GM19240 (cell line): ENCODE measurements around the gene SRRM2.

ENCODE experiments used
- DNase-seq: peaks from one replicate; pipeline ENCODE4 v3.0.0; 2011; ENCODE audit warnings: low spot score; ENCODE audit not compliant: insufficient read length

Gene SRRM2

DNA sequence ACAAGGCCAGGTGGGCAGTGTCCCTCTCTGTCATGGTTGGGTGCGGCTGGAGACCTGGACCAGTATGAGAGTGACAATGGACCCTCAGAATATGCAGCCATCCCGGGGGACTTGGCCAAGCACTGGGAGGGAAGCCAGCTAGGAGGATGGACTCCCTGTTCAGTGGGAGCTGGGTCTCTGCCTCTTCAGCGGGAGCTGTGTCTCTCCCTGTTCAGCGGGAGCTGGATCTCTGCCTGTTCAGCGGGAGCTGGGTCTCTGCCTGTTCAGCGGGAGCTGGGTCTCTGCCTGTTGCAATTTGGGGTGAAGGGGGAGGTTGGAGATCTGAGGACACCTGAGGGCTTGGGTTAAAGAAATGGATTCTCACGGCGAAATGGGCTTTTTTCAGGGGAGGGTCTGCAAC lies 38.7 kb downstream of the SRRM2 start:
- DNase-seq: no peak

DNA sequence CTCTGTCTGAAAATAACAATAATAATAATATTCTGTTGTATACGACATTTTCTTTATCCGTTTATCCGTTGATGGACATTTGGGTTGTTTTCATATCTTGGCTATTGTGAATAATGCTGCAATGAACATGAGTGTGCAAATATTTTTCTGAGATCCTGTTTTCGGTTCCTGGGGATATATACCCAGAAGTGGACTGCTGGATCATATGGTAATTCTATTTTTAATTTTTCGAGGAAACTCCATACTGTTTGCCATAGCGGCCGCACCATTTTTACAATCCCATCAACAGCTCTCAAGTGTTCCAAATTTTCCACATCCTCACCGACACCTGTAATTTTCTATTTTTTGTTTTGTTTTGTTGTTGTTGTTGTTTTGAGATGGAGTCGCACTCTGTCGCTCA lies 40.5 kb downstream of the SRRM2 start:
- DNase-seq: no peak

DNA sequence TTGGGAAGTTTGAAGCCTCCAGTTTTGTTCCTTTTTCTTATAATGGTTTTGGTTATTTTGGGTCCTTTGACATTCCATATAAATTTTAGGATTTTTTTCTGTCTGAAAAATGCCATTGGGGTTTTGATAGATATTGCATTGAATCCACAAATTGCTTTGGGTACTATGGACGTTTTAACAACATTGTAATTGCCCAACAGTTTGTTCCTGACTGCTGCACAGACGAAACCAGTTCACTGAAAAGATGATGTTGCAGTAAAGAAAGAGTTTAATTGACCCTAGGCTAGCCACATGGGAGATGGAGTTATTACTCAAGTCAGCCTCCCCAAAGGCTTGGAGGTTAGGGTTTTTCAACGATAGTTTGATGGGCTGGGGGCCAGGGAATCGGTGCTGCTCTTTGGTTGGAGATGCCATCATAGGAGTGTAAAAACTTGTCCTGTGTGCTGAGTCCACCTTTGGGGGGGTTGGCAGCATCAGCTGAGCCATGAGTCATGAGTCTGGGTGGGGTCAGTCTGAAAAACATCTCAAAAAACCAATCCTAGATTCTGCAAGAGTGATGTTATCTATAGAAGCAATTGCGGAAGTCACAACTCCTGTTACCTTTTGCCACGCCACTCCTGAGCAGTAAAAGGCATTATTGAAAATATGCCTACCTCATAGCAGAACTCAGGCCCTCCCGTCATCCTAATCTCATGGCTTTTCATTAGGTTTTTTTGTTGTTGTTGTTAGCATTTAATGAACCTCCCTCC lies 43.1 kb downstream of the SRRM2 start:
- DNase-seq: no peak

DNA sequence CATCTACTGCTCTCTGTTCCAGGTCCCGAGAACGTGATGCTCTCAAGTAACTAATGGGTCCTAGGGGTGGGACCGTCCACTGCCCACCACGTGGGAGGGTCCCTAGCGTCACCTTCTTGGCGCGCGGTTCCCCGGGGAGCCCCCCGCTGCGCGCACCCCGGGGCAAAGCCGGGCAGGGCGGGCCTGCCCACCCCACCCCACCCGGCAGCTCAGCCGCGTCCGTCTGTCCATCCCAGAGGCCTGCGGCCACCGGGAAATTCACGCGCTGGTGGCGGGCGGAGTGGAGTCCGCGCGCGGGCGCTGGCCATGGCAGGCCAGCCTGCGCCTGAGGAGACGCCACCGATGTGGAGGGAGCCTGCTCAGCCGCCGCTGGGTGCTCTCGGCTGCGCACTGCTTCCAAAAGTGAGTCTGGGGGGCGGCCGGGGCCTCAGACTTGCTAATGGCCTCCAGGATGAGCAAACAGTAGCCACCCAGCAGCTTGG lies 46.3 kb downstream of the SRRM2 start:
- DNase-seq: no peak

DNA sequence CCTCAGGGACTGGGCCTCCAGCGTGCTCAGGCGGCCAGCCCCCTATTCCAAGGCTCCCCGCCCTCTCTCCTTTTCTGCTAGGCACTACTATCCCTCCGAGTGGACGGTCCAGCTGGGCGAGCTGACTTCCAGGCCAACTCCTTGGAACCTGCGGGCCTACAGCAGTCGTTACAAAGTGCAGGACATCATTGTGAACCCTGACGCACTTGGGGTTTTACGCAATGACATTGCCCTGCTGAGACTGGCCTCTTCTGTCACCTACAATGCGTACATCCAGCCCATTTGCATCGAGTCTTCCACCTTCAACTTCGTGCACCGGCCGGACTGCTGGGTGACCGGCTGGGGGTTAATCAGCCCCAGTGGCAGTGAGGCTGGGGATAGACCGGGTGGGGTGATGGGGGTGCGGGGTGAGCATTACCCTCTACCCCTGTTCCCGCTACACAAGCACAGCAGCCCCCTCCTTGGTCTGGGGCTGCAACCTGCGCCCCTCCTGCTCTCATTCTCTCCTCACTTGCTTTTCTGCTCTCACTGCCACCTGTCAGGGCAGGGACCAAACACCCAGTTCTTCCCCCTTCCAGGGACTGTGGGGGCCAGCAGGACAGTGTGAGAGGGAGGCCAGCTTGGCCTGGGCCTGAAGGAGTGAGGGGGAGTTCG lies 46.9 kb downstream of the SRRM2 start:
- no peak for DNase-seq

DNA sequence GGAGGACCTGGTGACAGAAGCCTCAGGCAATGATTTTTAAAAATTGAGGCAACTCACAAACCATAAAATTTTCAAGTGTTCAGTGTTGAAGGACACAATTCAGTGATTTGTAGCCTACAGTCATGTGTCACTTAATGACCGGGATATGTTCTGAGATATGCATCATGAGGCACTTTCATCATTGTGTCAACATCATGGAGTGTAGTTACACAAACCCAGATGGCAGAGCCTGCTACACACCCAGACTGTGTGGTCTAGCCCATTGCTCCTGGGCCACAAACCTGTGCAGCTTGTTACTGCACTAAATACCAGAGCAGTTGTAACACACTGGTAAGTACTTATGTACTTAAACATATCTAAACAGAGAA lies 47.4 kb downstream of the SRRM2 start:
- no peak for DNase-seq

DNA sequence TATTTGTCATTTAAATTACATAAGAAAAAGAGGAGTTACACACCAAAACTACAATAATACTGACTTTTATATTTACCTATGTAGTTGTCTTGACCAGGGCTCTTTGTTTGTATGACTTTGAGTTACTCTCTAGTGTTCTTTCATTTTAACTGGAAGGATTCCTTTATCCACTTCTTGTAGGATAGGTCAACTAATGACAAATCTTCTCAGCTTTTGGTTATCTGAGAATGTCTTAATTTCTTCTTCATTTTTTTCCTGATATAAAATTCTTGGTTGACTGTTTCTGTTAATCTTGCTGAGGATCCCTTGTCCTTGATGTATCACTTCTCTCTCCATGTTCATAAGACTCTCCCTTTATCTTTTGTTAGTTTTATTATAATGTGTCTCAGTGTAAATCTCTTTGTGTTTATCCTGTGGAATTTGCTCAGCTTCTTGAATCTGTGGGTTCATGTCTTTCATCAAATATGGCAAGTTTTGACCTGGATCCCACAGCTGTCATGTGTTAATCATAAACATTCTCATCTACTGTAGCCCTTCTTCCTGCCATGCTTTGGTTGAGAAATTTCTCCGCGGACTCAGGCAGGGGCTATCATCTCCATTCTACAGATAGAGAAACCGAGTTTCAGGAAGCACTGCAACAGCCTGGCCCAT lies 51.2 kb downstream of the SRRM2 start:
- DNase-seq: no peak

DNA sequence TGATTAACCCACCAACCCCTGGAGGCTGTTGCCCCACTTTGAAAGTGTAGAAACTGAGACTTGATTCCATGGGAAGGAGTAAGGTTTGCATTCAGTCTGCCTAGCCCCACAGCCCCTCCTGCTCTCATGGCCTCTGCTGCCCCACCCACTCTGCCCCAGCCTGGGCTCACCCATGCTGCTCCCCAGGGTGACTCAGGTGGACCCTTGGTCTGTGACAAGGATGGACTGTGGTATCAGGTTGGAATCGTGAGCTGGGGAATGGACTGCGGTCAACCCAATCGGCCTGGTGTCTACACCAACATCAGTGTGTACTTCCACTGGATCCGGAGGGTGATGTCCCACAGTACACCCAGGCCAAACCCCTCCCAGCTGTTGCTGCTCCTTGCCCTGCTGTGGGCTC lies 52.3 kb downstream of the SRRM2 start:
- no peak for DNase-seq

DNA sequence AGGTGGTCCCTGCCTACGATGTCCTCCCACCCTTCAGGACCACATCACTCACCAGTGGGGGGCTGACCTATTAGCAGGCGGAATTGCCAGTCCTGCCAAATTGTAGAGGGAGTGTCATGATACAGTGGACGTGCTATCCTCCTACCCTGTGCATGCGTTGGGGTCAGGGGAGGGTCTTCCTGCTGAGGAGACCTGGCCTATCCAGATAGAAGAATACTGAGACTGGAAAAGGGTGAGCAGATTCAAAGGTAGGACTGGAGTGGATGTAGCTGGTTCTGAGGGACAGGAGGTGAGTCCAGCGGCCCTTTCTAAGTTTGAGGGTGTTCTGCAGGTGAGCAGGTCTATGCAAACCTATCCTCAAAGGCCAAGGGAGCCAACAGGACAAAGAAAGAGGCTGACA lies 53.8 kb downstream of the SRRM2 start:
- DNase-seq: no peak

DNA sequence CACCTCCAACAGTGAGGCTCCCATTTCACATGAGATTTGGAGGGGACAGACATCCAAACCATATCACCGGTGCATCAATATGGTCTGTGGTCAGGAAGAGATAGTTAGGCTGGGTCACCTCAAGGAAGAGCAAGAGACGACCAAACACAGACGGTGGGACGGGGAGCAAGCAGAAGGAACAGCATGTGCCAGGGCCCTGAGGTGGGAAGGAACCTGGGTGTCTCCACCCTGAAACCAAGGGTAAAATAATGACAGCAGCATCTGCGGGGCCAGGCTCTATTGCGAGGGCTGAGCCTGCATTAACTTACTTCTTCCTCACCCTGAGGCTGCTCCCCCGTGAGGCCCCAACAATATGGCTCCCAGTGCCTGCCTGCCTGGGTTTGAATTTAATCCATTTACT lies 55.7 kb downstream of the SRRM2 start:
- DNase-seq: no peak

DNA sequence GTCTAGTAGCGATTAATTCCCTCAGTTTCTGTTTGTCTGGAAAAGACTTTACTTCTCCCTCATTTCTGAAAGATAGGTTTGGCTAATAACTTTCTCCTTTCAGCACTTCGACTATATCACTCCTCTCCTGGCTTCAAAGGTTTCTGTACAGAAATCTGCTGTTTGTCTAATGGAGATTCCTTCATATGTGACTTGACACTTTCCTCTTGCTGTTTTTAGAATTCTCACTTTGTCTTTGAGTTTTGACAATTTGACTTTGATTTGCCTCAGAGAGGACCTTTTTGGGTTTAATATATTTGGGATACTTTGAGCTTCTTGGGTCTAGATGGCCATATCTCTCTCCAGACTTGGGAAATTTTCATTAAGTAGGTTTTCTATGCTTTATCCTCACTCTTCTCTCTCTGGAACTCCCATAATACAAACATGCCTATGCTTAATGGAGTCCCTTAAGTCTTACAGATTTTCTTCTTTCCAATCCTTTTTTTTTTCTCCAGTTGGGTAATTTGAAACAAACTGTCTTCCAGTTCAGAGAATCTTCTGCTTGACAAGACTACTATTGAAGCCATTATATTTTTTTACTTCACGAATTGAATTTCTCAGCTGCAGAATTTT lies 56.8 kb downstream of the SRRM2 start:
- DNase-seq: no peak

DNA sequence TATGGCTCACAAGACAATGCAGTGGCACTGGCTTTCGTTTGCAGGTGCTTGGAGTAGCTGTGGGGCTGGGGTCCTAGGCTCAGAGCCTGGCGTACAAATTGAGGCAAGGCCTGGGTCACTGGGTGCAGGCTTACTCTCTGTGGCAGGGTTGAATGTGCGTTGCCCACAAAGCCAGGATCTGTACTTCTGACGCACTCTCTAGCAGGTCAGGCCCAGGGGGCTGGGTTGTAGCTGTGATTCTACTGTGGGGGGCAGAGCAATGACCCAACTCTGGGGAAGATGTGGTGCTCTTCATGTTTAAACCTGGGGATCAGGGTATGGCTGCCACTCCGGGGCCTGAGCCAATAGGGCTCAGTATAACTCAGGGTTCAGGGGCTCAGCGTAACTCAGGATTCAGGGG lies 58.2 kb downstream of the SRRM2 start:
- DNase-seq: no peak

DNA sequence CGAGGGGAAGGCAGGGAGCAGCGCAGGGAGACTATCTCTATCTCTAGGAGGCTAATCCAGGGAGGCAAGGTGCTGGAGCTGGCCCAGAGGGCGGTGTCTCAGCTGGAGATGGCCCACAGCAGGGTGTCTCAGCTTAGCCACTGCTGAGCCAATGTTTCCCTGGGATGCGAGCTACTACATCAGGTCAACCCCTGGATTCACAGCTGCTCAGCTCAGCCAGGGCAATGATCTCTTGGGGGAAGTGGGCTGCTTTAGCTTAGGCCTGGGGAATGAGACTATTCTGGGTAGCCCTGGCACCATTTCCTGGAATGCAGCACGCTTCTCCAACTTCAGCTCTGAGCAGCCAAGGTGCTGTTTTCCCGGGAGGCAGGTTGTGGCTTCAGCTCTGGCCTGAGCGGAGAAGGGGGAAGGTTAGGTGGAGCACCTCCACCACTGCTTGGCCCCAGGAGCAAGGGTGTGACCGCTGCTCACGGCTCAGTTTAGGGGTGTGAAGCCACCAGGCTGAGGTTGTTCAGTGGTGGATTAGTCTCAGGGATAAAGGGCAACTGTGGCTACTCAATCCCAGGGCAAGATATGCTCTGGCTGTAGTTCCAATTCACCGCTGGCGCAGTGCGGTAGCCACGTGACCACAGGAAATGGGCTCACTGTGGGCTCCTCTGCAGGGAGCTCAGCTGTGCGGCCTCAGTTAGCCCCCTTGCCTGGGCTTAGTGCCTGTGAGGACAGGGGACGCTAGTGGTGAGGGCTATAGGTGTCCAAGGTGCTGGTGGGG lies 59.4 kb downstream of the SRRM2 start:
- DNase-seq: no peak

DNA sequence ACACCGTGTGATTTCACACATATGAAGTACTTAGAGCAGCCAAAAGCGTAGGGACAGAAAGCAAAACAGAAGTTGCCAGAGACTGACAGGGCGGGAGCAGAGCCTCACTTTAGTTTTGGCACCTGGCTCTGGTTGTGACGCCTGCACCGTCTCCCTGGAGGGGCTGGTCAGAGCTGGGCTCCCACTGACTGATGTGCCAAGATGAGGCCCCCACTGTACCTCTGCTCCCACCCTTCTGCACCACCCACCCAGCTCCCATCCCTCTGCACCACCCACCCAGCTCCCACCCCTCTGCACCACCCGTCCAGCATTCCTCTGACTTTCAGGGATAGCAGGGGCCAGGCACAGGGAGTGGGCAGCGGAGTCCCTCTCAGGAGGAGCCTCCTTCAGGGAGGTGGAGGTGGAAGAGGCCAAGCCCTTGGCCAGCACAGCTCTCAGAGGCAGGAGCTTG lies 61.4 kb downstream of the SRRM2 start:
- DNase-seq: no peak

DNA sequence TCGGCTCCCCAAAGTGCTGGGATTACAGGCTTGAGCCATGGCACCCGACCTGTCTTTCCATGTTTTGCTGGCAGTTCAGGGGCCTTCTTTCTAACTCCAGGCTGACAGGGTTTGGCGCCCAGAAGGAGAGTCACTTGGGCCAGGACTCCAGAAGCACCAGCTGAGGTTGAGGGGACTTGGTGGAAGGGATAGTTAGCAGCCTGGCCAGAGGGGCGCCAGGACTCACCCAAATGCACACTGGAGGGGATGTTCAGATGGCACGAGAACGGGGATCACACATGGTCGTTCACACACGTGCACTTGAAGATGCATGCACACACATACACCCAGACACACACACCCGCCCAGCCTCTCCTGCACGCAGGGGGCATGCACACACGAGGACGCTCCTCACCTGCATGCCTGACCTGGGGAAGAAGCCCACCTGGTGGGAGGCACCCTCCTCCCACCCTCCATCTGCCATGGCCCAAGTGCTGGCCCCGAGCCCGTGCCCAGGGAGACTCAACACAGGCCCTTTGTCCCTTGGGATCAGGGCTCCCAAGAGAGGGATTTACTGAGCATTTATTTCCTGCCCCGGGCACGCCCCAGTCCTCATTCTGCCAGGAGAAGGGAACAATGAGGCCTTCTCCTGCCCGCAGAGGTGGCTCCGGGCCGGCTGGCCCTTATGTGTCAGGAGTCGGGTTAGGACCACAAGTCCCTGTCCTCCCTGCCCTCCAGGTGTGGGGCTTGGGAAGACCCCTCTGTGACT lies 62.3 kb downstream of the SRRM2 start:
- DNase-seq: no peak

DNA sequence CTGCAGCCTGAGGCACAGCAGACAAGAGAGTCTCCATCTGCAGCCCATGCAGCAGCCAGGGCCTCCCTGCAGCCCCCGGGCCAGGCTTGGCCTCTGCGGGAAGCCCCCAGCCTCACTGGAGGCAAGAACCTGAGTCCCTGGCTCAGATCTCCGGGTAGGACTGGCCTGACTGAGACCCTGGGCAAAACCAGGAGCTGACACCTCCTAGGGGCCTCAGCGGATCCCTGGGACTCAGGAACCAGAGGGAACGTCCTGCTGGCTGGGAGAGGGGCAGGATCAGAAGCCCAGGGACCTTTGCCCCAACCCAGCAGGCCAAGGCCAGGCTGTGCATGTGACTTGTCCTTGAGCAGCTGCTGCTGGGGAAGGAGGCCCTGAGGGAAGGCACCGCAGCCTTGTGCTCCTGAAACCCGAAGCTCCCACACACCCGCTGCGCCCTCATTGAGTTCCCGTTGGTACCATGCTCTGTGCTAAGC lies 62.9 kb downstream of the SRRM2 start:
- DNase-seq: no peak

DNA sequence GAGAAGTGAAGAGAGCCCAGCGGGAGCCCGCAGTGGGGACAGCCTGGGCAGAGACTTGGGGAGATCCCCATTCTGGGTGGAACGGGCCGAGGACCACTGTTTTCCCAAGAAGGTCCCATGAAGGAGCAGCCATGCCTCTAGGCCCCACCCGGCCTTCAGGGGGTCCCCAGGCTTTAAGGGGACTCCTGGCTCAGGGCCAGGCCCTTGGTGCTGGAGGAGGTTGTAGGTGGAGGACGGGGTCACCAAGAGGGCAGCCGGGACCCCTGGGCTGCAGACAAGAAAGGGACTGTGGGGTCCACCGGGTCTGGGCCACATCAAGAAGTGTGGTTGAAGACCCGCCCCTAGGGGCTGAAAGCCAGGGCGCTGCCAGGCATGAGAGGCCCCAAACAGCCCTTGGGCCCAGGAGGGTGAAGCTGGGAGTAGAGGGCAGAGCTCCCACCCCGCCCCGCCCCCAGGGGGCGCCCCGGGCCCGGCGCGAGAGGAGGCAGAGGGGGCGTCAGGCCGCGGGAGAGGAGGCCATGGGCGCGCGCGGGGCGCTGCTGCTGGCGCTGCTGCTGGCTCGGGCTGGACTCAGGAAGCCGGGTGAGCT lies 64.4 kb downstream of the SRRM2 start, which contains the start of gene PRSS21:
Gene PRSS21 (plus strand): TSS at position 487 of the 589 bp plus-strand sequence. CDS start 32 bp downstream, at position 519.
- DNase-seq: no peak

DNA sequence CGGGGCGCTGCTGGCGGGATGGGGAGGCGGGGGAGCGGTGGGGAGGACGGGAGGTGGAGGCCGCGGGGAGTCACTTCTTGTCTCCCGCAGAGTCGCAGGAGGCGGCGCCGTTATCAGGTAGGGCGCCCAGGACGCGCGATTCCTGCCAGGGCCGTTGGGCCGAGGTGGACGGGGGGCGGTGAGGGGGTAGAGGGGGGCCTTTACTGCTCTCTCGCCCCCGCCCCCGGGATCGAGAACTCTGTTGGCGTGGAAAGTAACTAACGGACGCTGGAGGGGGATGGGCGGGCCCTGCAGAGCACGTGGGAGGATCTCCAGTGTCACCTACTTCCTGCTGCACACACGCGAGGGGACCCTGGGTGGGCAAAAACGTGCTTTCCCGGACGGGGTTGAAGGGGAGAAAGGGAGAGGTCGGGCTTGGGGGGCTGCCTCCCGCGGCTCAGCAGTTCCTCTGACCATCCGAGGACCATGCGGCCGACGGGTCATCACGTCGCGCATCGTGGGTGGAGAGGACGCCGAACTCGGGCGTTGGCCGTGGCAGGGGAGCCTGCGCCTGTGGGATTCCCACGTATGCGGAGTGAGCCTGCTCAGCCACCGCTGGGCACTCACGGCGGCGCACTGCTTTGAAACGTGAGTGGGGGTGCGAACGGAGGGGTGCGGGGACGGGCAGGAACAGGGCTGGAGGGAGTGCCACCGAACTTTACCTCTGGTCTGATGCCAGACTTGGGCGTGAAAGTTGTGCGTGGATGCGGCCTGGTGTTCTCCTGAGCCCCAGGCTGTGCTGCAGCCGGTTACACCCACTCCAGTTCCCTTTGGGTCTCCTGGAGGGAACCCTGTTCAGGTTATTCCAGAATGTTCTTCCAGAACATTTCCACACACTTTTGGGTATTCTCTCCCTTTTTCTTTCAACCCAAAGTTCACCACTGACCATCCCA lies 65.2 kb downstream of the SRRM2 start:
- DNase-seq: no peak
